ENCODE data around the gene MAD1L1. TPM values are rescaled to one million over a fixed set of nuclear protein-coding genes. Genes with fewer than 3 reads are reported as not detected.

The MAD1L1 gene
- total RNA-seq, 4 donors from 2014 or later = 8.0 to 52.7 (median 26.7) TPM

DNA sequence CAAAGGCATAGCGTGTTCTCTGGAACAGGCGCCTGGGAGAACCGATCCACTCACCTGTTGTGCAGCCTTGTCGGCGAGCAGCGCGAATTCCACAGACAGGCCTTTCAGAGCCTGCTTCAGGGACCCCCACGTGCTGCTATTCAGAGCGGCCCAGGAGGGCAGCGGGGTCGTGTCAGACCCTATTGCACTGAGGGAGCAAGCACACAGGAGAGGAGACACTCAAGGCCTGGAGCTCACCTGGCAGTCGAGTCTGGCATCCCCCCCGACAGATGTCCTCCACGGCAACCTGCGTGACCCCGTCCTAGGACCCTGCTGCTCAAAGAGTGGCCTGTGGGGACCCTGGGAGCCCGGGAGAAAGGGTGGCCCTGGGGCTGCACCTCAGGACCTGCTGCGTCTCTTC is 30.4 kb upstream of the MAD1L1 start:
- 90% methylated on average over 18 of the region's 18 CpGs; no CpG with 5 or more reads in 1 of the 2 donors for WGBS, 2 donors (ENCODE audit: low coverage in 1 of 2)
- H3K36me3 ChIP-seq = peaks cover 0 to 13% (median 0%) of the 10 kb centered on the region in 4 donors

DNA sequence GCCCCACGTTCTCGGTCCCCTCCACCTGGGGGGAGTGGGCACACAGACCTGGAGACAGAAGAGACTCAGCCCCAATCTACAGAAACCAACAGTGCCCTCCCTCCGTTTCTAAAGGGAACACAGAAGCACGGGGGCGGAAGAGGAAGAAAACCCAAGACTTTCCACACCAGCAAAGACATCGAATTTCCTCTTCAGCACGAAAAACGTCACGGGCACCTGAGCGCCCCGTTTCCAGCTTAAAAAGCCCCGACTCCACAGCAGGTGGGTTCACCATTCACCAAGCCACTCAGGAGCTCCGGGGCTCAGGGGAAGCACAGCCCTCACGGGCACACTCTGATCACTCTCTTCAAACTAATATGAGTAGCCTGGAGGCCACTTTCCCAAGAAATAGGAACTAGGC is 28.9 kb upstream of the MAD1L1 start:
- Histone ChIP-seq H3K4me3 (no peak overlapping the region), H3K4me1 (no peaks in the 10 kb centered on the region), H3K27me3 (no peaks in the 10 kb centered on the region), H3K36me3 (peaks cover 0 to 13% (median 0%) of the 10 kb centered on the region in 4 donors), H3K27ac (no peak overlapping the region), H3K9me3 (no peaks in the 10 kb centered on the region)
- in situ Hi-C loops (cut with MboI; ENCODE audit: low pct_ligation_motif_present in 1 of 4, low pct_unique_long_range_greater_than_20kb in 1 of 4, low sequenced_read_pairs in 3 of 4) (no loop called here), intact Hi-C loops (cut with DNase I; ENCODE audit: low total_unique reads) (no loop called here)
- no peak for DNase-seq
- TF ChIP-seq POLR2AphosphoS5 (IDR thresholded peaks at IDR 0.05) = no peak
- no peak for TF ChIP-seq POLR2A (IDR thresholded peaks at IDR 0.05)
- TF ChIP-seq EP300 (IDR thresholded peaks at IDR 0.05; ENCODE audit: low read depth) = no peak
- TF ChIP-seq, protein P1, sequence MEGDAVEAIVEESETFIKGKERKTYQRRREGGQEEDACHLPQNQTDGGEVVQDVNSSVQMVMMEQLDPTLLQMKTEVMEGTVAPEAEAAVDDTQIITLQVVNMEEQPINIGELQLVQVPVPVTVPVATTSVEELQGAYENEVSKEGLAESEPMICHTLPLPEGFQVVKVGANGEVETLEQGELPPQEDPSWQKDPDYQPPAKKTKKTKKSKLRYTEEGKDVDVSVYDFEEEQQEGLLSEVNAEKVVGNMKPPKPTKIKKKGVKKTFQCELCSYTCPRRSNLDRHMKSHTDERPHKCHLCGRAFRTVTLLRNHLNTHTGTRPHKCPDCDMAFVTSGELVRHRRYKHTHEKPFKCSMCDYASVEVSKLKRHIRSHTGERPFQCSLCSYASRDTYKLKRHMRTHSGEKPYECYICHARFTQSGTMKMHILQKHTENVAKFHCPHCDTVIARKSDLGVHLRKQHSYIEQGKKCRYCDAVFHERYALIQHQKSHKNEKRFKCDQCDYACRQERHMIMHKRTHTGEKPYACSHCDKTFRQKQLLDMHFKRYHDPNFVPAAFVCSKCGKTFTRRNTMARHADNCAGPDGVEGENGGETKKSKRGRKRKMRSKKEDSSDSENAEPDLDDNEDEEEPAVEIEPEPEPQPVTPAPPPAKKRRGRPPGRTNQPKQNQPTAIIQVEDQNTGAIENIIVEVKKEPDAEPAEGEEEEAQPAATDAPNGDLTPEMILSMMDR (IDR thresholded peaks at IDR 0.05) = no peak
- 74% methylated on average over 14 of the region's 14 CpGs; no CpG with 5 or more reads in 1 of the 2 donors for WGBS, 2 donors (ENCODE audit: low coverage in 1 of 2)

More for the DNA sequence above, 30.4 kb upstream of the MAD1L1 start:
- Histone ChIP-seq H3K4me1 (no peaks in the 10 kb centered on the region), H3K27ac (no peak overlapping the region), H3K4me3 (no peak overlapping the region), H3K9me3 (no peaks in the 10 kb centered on the region), H3K27me3 (no peaks in the 10 kb centered on the region)
- DNase-seq = no peak
- intact Hi-C loops (cut with DNase I; ENCODE audit: low total_unique reads) = no loop called here
- no peak for TF ChIP-seq EP300 (IDR thresholded peaks at IDR 0.05; ENCODE audit: low read depth)
- in situ Hi-C loops (cut with MboI; ENCODE audit: low pct_ligation_motif_present in 1 of 4, low pct_unique_long_range_greater_than_20kb in 1 of 4, low sequenced_read_pairs in 3 of 4) = no loop called here

DNA sequence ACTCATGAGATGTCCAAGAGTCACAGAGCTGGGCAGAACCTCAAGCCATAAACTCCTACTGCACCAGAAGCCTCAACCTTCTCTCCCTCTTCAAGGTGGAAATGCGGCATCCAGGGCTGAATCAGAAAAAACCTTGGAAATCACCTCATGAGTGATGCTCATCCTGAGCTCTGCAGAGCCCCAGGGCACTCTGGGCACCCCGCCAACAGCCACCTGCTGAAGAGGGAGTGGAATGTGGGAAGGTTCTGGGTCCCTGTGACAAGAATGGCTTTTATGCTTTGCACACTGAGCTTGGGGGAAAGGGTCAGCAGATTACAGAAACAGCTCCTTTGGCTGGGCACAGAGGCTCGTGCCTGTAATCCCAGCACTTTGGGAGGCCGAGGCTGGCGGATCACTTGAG is 28.1 kb upstream of the MAD1L1 start:
- no peak for DNase-seq

DNA sequence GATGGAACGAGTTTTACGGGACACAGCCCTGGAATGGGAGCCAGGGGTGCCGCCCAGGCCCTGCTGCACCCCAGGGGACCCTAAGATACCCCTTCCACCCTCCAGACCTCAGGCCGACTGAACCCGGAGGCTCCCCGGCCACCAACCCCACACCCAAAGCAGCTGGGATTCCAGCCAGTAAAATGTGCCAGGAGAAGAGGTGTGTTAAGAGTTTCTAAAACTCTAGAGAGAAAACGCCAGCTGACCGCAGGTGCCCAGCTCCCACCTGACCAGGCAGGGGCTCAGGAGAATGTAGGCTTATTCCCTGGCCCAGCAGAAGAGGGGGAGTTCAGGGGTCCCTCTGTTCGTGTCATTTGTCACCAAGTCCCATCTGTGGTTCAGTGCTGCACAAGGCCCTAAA is 26.7 kb upstream of the MAD1L1 start:
- Histone ChIP-seq H3K4me3 (no peak overlapping the region), H3K27me3 (no peaks in the 10 kb centered on the region), H3K4me1 (no peaks in the 10 kb centered on the region), H3K36me3 (peaks cover 0 to 13% (median 0%) of the 10 kb centered on the region in 4 donors), H3K27ac (no peak overlapping the region), H3K9me3 (no peaks in the 10 kb centered on the region)
- no peak for DNase-seq
- intact Hi-C loops (cut with DNase I; ENCODE audit: low total_unique reads) (no loop called here), in situ Hi-C loops (cut with MboI; ENCODE audit: low pct_ligation_motif_present in 1 of 4, low pct_unique_long_range_greater_than_20kb in 1 of 4, low sequenced_read_pairs in 3 of 4) (no loop called here)
- WGBS, 2 donors (ENCODE audit: low coverage in 1 of 2) = 91 to 100% methylated on average over 1 to 9 of the region's 9 CpGs
- TF ChIP-seq POLR2AphosphoS5 (IDR thresholded peaks at IDR 0.05) (no peak), EP300 (IDR thresholded peaks at IDR 0.05; ENCODE audit: low read depth) (no peak), POLR2A (IDR thresholded peaks at IDR 0.05) (no peak)
- TF ChIP-seq, protein P1 (IDR thresholded peaks at IDR 0.05) = no peak

More for the DNA sequence above, 28.1 kb upstream of the MAD1L1 start:
- no peak overlapping the region for H3K27ac ChIP-seq
- intact Hi-C loops (cut with DNase I; ENCODE audit: low total_unique reads) = no loop called here
- H3K4me3 ChIP-seq = no peak overlapping the region
- 74% methylated on average over 5 of the region's 5 CpGs; no CpG with 5 or more reads in 1 of the 2 donors for WGBS, 2 donors (ENCODE audit: low coverage in 1 of 2)
- peaks cover 0 to 13% (median 0%) of the 10 kb centered on the region in 4 donors for H3K36me3 ChIP-seq
- no peaks in the 10 kb centered on the region for H3K27me3 ChIP-seq
- H3K9me3 ChIP-seq = no peaks in the 10 kb centered on the region
- in situ Hi-C loops (cut with MboI; ENCODE audit: low pct_ligation_motif_present in 1 of 4, low pct_unique_long_range_greater_than_20kb in 1 of 4, low sequenced_read_pairs in 3 of 4) = no loop called here
- TF ChIP-seq EP300 (IDR thresholded peaks at IDR 0.05; ENCODE audit: low read depth) (no peak), POLR2AphosphoS5 (IDR thresholded peaks at IDR 0.05) (no peak), POLR2A (IDR thresholded peaks at IDR 0.05) (no peak)
- TF ChIP-seq, protein P1 (IDR thresholded peaks at IDR 0.05) = no peak
- H3K4me1 ChIP-seq = no peaks in the 10 kb centered on the region
